ENCODE measurements around the gene CCDC102A. TPM values are rescaled to one million over a fixed set of nuclear protein-coding genes. Genes with fewer than 3 reads are reported as not detected.

Gene CCDC102A
- total and polyA plus RNA-seq, 2 of the 13 experiments (the other 11 are each of a cell fraction or from before 2014, with no cell fraction given), result 2.1 to 2.8 TPM

- TF ChIP-seq ZNF484 (CRISPR knock-in tag; IDR thresholded peaks at IDR 0.05; ENCODE audit: borderline replicate concordance, low read depth) (no peak), ZNF331 (CRISPR knock-in tag; IDR thresholded peaks at IDR 0.05) (peak; percentile 27; the same call in 1 of the 2 replicates), MYC (CRISPR knock-in tag; IDR thresholded peaks at IDR 0.05; ENCODE audit: borderline replicate concordance) (0 out of 2 replicates have a peak, but pooled peaks have one; percentile 21), ZNF775 (CRISPR knock-in tag; IDR thresholded peaks at IDR 0.05; ENCODE audit: borderline replicate concordance) (no peak), ARNT2 (CRISPR knock-in tag; IDR thresholded peaks at IDR 0.05; ENCODE audit: low read depth) (no peak), CENPT (CRISPR knock-in tag; IDR thresholded peaks at IDR 0.05; ENCODE audit: low read depth) (no peak), ZFYVE20 (CRISPR knock-in tag; IDR thresholded peaks at IDR 0.05; ENCODE audit: borderline replicate concordance, low read depth) (no peak), BATF2 (CRISPR knock-in tag; IDR thresholded peaks at IDR 0.05) (no peak), HCFC1 (IDR thresholded peaks at IDR 0.05; ENCODE audit: low read depth, low read length) (no peak), TBX2 (CRISPR knock-in tag; IDR thresholded peaks at IDR 0.05; ENCODE audit: borderline replicate concordance) (peak; percentile 22; the same call in 1 of the 2 replicates), SNAPC2 (CRISPR knock-in tag; IDR thresholded peaks at IDR 0.05) (0 out of 2 replicates have a peak, but pooled peaks have one; percentile 51), RBM39 (IDR thresholded peaks at IDR 0.05; ENCODE audit: low read depth, low read length, poor library complexity, severe bottlenecking) (peak; percentile 63), ZNF263 (CRISPR knock-in tag; IDR thresholded peaks at IDR 0.05) (0 out of 2 replicates have a peak, but pooled peaks have one; percentile 18)
These were observed 60.5 kb downstream of the CCDC102A start (continued) for GRCh38 chr16:57475711-57476339.

Data from HepG2 (cell line).